Vagina (tissue), 2 donors: ENCODE measurements around the gene TMEM54. TPM values are rescaled to one million over a fixed set of nuclear protein-coding genes. Genes with fewer than 3 reads are reported as not detected.

Source experiments
- DNase-seq, 2 donors: peaks; one replicate each; pipeline ENCODE4 v3.0.0-alpha.2; 2017; ENCODE audit errors: extremely low spot score in 2 of 2
- H3K27ac ChIP-seq: fragments of 200-600 bp; sonication (generic); one replicate; pipeline ENCODE4 v1.5.1; 2019
- H3K27me3 ChIP-seq: fragments of 200-600 bp; sonication (generic); one replicate; pipeline ENCODE4 v1.5.1; 2019
- H3K36me3 ChIP-seq, 2 donors: fragments of 200-600 bp; sonication (generic); one replicate each; pipeline ENCODE4 v1.5.1; 2017 to 2019
- H3K4me1 ChIP-seq: fragments of 200-600 bp; sonication (generic); one replicate; pipeline ENCODE4 v1.5.1; 2019
- H3K4me3 ChIP-seq, 2 donors: fragments of 200-600 bp; sonication (generic); 1 replicate in 1 of 2; 2 replicates in 1 of 2; pipeline ENCODE4 v1.5.1; 2016 to 2019
- H3K9me3 ChIP-seq: fragments of 200-600 bp; sonication (generic); one replicate; pipeline ENCODE4 v1.5.1; 2019
- POLR2A ChIP-seq, 2 donors: fragments of 450-650 bp; IDR thresholded peaks; one replicate each; pipeline ENCODE4 v1.6.1; 2017; ENCODE audit warnings: antibody characterized with exemption in 2 of 2, mild to moderate bottlenecking in 2 of 2, moderate library complexity in 2 of 2
- POLR2AphosphoS5 ChIP-seq, 2 donors: sonication (generic); formaldehyde crosslinking; IDR thresholded peaks; one replicate each; pipeline ENCODE4 v1.9.0; 2017; ENCODE audit warnings: antibody characterized with exemption in 2 of 2, mild to moderate bottlenecking in 2 of 2, low read depth in 1 of 2; ENCODE audit not compliant: insufficient read depth in 1 of 2
- intact Hi-C: fragments of 100-400 bp; cut with DNase I; formaldehyde crosslinking; loops from one replicate; pipeline ENCODE4 v1.15.1; 2023
- total RNA-seq: library from RNA; depleted of rRNA; stranded (reverse); fragments of >200 nt; gene quantifications from one replicate; pipeline ENCODE4 v1.2.3, GENCODE V29; 2016
- TF ChIP-seq, protein P1 (sequence below), 3 experiments: fragments of 450-650 bp in 2 of 3; fragments of 200-600 bp in 1 of 3; sonication (generic) in 1 of 3; IDR thresholded peaks; one replicate each; pipeline ENCODE4 v1.5.1; 2017 to 2019; ENCODE audit warnings: antibody characterized with exemption in 3 of 3, mild to moderate bottlenecking in 2 of 3, moderate library complexity in 2 of 3

Gene TMEM54
- total RNA-seq, 1 donor from 2014 or later, result 36.1 TPM

DNA sequence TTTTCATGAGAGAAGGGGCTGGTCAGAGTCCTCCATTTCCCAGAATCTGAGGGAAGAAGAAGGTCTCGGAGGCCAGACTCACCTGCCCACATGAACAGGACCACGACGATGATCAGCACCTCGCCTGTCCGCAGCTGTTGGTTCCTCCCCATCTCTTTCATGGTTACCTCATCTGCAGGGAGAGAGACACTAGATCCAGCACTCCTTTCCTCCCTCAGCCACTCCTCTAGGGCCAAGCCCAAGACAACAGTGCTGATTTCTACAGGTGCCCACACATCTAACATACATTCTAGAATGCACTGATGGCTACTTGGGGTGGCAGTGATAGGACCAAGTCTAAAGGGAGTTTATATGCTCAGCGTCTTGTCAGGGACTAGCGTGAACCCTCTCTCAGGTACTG is 33.5 kb downstream of the TMEM54 start:
- H3K4me1 ChIP-seq, result peaks cover 24% of the 10 kb centered on the region
- TF ChIP-seq, protein P1, sequence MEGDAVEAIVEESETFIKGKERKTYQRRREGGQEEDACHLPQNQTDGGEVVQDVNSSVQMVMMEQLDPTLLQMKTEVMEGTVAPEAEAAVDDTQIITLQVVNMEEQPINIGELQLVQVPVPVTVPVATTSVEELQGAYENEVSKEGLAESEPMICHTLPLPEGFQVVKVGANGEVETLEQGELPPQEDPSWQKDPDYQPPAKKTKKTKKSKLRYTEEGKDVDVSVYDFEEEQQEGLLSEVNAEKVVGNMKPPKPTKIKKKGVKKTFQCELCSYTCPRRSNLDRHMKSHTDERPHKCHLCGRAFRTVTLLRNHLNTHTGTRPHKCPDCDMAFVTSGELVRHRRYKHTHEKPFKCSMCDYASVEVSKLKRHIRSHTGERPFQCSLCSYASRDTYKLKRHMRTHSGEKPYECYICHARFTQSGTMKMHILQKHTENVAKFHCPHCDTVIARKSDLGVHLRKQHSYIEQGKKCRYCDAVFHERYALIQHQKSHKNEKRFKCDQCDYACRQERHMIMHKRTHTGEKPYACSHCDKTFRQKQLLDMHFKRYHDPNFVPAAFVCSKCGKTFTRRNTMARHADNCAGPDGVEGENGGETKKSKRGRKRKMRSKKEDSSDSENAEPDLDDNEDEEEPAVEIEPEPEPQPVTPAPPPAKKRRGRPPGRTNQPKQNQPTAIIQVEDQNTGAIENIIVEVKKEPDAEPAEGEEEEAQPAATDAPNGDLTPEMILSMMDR (IDR thresholded peaks at IDR 0.05), result no peak
- TF ChIP-seq POLR2AphosphoS5 (IDR thresholded peaks at IDR 0.05; ENCODE audit: insufficient read depth in 1 of 2, low read depth in 1 of 2) (no peak), POLR2A (IDR thresholded peaks at IDR 0.05) (no peak)
- H3K27ac ChIP-seq, result no peak overlapping the region
- DNase-seq, result no peak
- intact Hi-C loops, result no loop called here
- H3K4me3 ChIP-seq, result no peak overlapping the region
- H3K27me3 ChIP-seq, result no peaks in the 10 kb centered on the region
- no peaks in the 10 kb centered on the region for H3K9me3 ChIP-seq
- H3K36me3 ChIP-seq, result peaks cover 0 to 5% of the 10 kb centered on the region in 2 donors

DNA sequence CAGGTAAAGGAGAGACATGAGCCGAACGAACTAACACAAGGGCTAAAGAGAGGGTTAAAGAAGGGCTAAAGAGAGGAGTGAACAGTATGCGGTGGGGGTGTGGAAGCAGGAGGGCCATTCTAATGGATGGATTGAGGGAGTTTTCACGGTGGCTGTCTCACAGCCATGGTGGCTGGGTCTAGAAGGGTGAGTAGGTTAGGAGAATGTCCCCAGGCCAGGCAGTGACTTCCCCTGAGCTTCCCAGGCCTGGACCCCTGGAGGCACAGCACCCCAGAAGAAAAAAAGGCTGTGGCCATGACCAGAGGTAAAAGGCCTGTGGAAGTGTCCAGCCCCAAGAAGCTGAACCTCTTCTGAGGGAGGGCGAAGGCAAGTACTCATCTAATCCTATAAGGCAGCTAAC is 34.0 kb downstream of the TMEM54 start:
- DNase-seq, result no peak
- TF ChIP-seq POLR2A (IDR thresholded peaks at IDR 0.05), result no peak
- TF ChIP-seq POLR2AphosphoS5 (IDR thresholded peaks at IDR 0.05; ENCODE audit: insufficient read depth in 1 of 2, low read depth in 1 of 2), result no peak
- TF ChIP-seq, protein P1 (IDR thresholded peaks at IDR 0.05), result no peak
- Histone ChIP-seq H3K9me3 (no peaks in the 10 kb centered on the region), H3K4me3 (no peak overlapping the region), H3K27ac (no peak overlapping the region), H3K4me1 (peaks cover 19% of the 10 kb centered on the region), H3K36me3 (peaks cover 0 to 7% of the 10 kb centered on the region in 2 donors), H3K27me3 (no peaks in the 10 kb centered on the region)
- intact Hi-C loops, result no loop called here

DNA sequence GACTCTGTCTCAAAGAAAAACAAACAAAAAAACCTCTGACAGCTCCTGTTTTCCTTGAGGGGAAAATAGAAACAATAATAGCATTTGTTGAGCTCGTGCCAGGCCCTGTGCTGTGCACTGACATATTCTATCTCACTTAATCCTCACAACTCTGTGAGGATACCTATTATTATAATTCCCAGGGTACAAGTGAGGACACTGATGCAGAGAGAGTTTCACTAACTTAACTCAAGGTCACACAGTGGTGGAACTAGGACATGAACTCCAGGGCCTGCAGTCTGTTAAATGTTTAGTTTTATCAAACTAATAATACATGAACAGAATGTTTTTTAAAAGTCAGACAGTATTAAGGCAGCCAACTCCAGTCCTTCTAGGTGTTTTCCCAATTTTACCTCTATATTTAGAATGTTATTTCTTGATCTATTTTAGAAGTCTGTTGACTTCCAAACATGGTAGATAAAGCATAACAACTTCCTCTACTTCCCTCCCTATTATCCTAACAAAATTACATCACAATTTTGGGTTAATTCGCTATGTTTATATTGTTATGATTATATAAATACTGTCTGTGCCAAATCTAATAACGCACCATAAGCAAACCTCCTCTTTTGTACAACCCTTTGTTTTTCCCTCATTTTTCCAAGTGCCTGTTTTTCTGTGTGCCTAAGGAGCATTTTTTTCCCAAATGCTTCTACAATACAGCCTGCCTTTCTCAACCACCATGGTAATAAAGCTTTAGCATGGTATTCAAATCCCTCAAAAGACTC is 35.4 kb downstream of the TMEM54 start:
- no peaks in the 10 kb centered on the region for H3K27me3 ChIP-seq
- DNase-seq, result no peak
- H3K27ac ChIP-seq, result no peak overlapping the region
- no peak overlapping the region for H3K4me3 ChIP-seq
- H3K36me3 ChIP-seq, result peaks cover 0 to 7% of the 10 kb centered on the region in 2 donors
- intact Hi-C loops, result no loop called here
- TF ChIP-seq, protein P1 (IDR thresholded peaks at IDR 0.05), result no peak
- TF ChIP-seq POLR2AphosphoS5 (IDR thresholded peaks at IDR 0.05; ENCODE audit: insufficient read depth in 1 of 2, low read depth in 1 of 2), result no peak
- no peak for TF ChIP-seq POLR2A (IDR thresholded peaks at IDR 0.05)
- peaks cover 7% of the 10 kb centered on the region for H3K4me1 ChIP-seq
- no peaks in the 10 kb centered on the region for H3K9me3 ChIP-seq

DNA sequence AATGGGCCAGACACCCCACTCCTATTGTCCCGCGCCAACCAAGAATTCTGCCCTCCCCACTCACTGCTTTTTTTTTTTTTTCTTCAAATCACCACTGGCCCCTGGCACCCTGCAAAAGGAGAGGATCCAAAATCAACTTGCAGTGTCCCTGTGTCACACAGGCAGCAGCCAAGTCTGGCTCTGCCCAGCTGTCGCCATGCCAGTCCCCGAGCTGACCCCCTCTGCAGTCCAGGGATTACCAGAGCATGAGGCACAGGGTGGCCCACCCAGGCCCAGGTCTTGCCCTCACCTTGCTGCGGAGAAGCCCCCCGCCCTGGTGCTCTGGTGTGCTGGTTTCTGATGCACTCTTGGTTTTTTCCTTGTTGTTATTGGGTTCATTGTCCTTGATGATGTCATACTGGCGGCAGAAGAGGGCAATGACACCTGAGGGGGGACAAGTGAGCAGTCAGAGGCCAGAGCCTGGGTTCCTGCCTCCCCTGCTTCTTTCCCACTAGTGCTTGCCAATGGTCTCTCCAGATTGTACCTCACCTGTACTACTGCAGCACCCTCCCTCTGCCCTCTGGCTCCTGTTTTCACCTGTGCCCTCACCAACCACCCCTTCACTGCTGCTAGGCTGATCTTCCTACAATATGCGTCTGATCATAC is 36.7 kb downstream of the TMEM54 start:
- TF ChIP-seq, protein P1 (IDR thresholded peaks at IDR 0.05), result no peak
- no peak for TF ChIP-seq POLR2AphosphoS5 (IDR thresholded peaks at IDR 0.05; ENCODE audit: insufficient read depth in 1 of 2, low read depth in 1 of 2)
- TF ChIP-seq POLR2A (IDR thresholded peaks at IDR 0.05), result no peak
- no peak for DNase-seq
- H3K4me1 ChIP-seq, result no peaks in the 10 kb centered on the region
- H3K27ac ChIP-seq, result no peak overlapping the region
- intact Hi-C loops, result no loop called here
- H3K4me3 ChIP-seq, result no peak overlapping the region
- no peaks in the 10 kb centered on the region for H3K9me3 ChIP-seq
- peaks cover 0 to 7% of the 10 kb centered on the region in 2 donors for H3K36me3 ChIP-seq
- no peaks in the 10 kb centered on the region for H3K27me3 ChIP-seq

DNA sequence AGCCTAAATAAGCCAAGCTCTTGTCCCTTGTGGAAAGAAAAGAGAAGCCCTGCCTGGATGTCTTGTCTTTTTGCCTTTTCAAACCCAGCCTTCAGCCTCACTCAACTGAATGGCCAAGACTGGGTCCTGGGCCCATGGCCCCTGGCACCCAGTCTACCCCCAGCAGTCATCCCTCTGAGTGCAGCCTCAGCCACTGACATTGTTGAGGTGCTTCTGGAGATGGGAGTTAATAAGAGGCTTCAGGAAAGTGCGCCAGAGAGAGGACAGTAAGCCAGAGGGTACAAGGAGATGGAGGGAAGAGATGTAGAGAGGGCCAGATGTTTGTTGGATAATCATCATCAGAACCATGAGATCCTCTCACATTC is 37.3 kb downstream of the TMEM54 start:
- Histone ChIP-seq H3K4me3 (no peak overlapping the region), H3K4me1 (no peaks in the 10 kb centered on the region), H3K27me3 (no peaks in the 10 kb centered on the region), H3K9me3 (no peaks in the 10 kb centered on the region), H3K36me3 (peaks cover 0 to 7% of the 10 kb centered on the region in 2 donors), H3K27ac (no peak overlapping the region)
- TF ChIP-seq POLR2A (IDR thresholded peaks at IDR 0.05) (no peak), POLR2AphosphoS5 (IDR thresholded peaks at IDR 0.05; ENCODE audit: insufficient read depth in 1 of 2, low read depth in 1 of 2) (no peak)
- TF ChIP-seq, protein P1 (IDR thresholded peaks at IDR 0.05), result no peak
- DNase-seq, result no peak
- intact Hi-C loops, result no loop called here
